ENCODE data around the gene ZNF212.

GRCh38 chr7:149282331-149282655, 42.8 kb downstream of the ZNF212 start:
- TF ChIP-seq CTCF (IDR thresholded peaks at IDR 0.05) (no peak), POLR2A (IDR thresholded peaks at IDR 0.05) (no peak)
